HG03045 (cell line): ENCODE data around the gene POLR2E.
"Not testable (repeated sequence)": the region's sequence is repeated elsewhere in the genome, so short reads cannot be mapped to it uniquely, and the experiment has no call there.

Experiments used
- ATAC-seq: cut with Tn5 transposase; IDR thresholded peaks from one replicate; pipeline ENCODE4 v1.9.1; 2021; ENCODE audit warnings: mild to moderate bottlenecking, moderate library complexity; ENCODE audit not compliant: unreplicated experiment

POLR2E gene

DNA sequence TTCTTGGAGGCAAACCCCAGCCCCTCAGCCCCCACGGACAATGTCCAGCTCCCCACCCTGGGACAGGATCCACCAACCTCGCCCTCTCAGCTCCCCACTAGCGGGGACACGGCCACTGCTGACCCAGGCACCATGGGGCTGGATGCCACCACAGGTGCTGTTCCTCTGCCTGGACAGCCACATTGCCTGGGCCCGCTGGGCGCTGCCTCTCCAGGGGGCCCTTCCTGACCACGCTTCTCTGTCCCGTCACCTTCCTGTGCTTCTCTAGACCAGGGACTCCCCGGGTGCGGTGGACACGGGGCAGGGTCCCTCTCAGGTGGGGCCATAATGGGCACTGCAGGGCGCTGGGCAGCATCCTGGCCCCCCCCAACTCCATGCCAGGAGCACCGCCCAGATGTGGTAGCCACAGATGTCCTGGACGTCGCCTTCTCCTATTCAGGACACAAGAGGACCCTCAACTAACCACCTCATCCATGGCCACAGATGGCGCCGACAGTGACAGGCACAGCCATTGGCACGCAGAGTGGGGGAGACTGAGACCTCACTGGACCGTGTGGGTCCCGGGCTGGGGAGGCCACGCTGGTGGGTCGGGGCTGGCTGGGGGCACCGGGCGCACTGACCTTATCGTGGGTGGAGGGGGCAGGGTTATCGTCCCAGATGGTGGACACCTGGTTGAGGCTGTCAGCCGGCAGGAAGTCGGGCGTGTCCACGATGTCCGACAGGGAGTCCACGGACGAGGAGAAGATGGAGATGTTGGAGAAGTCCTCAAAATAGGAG is 32.0 kb upstream of the POLR2E start:
- no peak for ATAC-seq

DNA sequence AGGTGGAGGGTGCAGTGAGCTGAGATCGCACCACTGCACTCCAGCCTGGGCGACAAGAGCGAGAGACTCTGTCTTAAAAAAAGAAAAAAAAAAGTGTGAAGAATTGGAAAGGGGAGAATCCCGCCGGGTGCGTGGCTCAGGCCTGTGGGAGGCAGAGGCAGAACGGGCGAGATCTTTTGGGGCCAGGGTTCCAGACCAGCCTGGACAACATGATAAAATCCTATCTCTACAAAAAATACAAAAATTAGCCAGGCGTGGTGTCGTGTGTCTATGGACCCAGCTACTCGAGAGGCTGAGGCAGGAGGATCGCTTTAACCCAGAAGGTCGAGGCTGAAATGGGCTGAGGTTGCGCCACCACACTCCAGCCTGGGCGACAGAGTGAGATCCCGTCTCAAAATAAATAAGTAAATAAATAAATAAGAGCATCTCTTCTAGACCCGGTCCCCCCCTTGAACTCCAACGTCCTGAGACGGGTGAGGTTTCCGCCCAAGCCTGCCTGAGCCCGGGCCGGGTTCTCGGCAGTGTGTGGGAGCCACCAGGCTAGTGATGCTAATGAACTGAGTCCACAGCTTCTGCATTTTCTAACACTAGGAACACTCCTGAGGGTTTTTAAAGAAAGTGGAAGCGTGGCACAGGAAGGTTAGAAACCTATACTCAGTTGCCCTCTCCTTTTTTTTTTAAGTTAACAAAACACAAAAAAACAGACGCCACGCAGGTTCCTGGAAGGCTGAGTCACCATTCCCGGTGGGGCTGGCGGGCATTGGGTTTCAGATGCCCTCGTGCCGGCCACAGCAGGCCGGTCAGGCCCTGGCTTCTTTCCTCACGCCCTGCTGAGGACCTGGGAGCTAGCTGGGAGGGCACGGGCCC is 30.7 kb upstream of the POLR2E start:
- no peak for ATAC-seq

DNA sequence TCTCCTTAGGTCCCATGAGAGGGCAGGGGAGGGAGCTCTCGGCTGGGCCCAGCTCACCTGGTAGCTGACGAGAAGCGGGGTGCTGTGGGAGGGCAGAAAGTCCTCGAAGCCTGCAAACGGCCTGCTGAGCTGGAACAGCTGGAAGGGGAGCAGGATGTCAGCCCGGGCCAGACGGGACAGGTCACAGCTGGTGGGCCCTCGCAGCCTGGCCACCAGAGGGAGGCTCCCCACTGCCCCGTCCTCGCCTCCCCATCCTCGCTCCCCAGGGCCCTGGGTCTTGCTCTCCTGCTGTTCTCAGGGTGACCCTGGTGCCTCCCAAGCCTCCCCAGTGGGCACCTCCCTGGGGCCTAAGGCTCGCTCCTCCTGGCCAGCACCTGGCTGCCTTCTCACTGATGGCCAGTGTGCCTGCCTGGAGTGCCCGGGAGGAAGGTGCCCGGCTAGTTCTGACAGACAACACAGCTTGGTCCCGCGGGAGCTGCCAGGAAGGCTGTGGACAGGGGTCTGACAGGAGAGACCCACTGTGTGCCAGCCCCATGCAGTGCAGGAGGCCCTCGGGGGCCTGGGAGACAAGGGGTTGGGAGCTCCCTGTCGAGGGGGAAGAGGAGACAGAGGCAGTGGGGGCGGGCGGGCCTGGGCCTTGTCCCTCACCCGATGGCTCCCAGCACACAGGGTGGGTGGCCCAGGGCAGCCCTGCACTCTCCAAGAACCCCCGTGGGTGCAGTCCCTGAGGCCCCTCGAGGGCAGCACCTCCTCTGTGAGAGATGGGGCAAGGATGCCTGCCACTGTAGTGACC is 28.9 kb upstream of the POLR2E start:
- no peak for ATAC-seq

DNA sequence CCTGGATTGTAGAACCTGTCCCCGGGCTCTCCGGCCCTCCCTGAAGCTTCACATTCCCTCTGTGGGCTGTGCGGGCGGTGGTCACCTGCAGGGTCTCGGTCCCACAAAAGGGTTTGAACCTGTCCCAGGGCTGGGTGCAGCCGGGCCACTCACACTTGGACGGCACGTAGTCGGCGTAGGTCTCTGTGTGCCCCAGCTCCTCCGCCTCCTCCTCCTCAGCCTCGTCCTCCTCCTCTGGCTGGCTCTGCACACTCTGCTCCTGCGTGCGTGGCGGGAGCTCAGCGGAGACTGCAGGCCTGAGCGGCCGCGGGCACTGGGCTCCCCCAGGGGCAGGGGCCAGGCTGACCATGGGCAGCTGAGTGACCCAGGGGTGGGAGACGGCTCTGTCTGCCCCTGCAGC is 28.2 kb upstream of the POLR2E start:
- ATAC-seq: no peak

DNA sequence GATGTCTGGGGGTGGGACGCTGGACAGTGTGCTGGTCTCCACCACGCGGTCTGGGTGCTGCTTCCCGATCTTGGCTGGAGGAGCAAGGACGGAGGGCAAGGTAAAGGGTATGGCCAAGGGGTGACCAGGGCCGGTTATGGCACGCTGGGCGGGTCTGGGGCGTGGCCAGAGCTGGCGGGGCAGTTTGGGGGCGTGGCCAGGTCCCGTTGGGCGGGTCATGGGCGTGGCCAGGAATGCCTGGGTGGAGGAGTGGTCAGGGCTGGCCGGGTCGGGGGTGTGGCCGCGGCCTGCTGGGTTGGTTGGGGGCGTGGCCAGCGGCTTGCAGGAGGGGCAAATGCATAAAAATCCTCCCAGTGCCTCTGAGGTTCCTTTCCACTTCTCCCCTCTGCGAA is 27.8 kb upstream of the POLR2E start:
- no peak for ATAC-seq

DNA sequence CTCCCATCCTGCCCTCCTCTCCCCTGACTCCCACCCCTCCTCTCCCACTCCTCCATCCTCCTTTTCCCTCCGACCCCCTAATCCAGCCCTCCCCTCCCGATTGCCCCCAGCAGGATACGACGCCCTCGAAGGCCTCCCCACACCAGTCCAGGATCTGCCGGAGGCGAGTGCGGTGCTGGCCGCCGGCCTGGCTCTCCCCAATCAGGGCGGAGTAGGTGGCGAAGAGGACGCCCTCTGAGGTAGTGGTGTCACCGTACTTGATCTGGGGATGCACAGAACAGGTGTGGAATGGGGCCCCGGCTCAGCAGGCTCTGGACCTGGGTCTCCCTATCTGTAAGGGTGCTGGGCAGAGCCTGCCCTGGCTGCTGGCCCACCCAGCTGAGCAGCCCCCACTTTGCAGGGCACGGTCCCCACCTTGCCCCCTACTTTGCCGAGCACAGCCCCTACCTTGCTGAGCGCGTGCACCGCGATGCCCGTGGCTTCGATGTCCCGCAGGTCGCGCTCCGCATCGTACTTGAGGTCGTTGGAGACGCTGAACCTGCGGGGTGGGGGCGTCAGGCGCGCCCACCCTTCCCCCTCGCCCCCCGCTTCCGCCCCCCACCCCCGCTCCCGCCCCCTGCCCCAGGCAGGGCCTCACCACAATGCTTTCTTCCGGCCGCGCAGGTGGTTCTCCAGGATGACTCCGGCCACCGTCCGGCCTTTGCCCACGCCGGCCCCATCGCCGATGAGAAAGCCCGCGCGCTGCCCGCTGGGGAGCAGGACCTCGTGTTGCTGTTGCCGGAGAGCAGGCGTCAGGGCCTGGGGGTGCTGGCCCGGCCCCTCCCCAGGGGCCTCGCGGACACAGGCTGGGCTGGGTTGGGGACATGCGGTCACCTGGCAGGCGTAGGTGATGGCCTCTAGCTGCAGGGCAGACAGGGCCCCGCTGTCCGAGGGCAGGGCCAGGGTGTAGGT is 27.1 kb upstream of the POLR2E start:
- ATAC-seq: no peak

DNA sequence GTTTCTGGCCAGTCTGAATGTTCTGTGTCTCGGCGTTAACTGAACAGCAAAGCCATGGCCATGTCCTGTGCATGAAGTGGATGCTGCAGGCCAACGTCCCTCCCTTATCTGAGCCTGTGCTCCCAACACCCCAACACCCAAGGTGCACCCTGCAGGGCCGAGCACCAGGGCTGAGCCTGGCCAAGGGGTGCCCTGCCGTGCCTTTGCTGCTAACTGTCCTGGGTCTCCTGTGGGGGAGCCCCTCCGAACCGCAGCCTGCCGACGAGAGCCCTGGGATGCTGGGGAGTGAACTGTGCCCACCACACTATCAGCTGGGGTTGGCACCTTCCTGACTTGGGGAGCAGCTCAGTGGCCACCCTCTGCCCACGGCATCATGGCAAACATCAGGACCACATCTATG is 26.2 kb upstream of the POLR2E start:
- ATAC-seq: no peak

DNA sequence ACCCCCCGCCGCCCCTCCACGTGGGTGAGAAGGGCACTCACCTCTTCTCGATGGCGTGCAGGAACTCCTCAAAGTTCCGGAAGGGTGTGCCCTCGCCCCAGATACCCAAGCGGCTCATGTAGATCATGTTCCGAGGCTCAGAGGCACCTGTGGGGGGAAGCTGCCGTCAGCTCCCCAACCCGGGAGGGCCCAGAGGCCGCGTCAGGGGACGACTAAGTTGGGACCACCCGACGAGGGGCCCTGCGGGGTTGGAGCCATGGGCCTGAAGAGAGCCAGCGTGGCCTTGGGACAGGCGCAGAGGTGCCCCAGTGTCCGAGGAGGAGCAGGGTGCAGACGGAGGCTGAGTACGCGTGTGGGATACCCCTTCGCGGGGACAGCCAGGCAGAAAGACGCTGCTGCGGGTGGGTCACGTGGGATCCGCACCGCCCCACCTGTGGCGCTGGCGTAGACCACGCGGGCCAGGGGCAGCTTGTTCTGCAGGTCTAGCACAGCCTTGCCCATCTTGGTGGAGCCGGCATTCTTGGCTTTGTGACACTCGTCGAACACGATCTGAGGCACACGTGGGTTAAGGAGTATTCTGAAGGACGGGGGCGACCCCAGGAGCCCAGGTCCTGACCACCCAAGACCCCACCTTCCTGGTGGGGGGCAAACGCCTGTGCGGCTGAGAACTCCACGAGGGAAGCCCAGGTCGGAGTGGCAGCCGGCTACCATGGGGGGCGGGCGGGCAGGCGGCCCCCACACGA is 24.5 kb upstream of the POLR2E start:
- no peak for ATAC-seq

DNA sequence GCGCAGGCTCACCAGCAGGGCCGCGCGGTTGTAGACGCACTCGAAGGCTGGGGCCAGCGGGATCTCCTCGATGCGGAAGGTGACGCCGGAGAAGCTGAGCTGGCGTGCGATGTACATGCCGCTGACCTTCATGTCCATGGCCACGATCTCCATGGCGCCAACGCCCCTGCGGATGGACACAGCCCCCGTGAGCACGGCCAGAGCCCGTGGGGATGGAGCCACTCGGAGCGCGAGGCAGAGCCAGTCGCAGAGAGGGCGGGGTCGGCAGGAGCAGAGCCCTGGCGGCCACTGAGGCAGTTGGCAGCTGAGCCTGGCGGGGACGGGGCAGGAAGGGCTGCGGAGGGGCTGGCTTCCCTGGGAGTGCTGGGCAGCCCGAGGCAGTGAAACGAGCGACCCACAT is 23.8 kb upstream of the POLR2E start:
- no peak for ATAC-seq

DNA sequence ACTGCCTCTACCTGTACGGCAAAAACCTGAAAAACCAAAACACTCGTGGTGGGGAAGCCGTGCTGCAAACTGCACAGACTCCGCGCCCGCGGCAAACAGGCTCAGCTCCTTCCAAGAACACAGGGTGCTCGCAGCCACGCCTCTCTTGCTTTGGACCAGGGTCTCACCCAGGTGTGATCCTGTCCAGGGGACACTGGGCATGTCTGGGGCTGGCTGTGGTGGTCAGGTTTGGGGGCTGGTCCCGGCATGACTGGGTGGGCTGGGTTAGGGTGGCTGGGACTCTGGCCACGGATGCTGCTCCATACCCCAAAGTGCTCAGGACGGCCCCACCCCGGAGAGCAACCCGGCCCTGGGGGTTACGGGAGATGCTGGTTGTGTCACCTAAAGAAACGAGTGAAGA is 22.5 kb upstream of the POLR2E start:
- ATAC-seq: no peak

DNA sequence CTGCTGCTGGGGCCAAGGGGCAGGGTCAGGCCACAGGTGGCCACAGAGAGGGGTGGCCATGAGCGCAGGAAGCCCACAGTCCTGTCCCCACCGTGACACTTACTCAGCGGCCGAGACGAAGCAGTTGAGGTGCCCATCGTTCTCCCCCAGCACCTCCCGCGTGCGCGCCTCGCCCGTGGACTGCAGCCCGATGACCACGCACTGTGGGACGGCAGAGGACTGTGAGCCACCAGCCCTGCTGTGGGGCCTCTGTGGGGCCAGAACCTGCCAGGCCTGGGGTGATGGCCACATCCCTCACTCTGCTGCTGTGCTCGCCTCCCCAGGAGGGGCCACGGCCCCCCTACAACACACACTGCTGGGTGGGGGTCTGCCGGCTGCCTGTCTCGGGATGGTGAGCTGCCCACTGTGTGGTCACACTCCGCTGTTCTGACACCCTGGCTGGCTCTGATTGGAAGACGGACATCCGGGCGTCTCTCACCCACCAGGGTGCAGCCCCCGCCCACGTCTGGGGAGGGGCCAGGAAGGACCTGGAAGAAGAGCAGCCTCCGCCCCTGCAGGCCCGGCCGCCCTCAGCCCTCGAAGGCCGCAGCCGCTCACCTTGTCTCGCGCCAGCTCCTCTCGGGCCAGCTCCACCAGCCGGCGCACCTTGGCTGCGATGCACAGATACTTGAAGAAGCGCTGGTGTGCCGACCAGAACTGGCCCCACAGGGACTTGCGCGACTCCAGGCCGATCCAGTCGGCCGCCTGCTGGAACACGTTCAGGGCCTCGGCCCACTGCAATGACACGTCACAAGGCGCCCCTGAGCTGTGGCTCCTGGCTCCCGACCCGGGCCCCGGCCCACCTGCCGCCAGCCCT is 21.8 kb upstream of the POLR2E start:
- no peak for ATAC-seq

DNA sequence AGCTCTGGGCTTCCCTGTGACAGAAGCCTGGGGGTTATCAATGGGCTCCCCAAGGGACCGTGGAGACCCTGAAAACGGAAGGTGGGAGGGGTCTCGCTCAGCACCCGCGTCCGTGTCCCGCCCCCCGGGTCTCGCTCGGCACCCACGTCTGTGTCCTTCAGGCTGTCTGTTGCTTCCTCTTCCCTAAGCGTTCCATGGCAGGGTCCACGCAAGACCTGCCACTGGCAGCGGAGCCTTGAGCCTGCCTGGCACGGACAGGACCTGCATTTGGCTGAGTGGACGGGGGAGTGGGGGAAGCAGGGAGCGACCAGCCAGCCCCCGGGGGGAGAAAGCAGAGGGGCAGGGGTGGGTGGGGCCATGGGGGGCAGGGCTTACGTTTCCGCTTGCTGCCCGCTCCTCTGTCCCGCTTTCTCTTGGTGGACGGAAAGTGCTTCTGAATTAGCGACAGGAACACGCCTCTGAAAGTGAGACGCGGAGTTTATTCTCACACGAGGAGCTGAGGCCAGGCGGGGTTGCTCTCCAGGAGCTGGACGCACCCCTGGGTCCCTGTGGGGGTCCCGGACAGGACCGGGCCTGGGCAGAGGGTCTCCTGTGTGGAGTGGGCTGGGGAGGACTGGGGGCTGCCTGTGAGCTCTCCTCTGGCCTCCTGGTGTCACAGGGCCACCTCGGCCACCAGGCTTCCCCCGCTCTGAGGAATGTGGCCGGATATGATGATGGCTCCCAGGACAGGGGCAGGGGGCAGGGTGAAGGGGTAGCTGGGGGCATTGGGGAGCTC is 20.7 kb upstream of the POLR2E start:
- no peak for ATAC-seq

DNA sequence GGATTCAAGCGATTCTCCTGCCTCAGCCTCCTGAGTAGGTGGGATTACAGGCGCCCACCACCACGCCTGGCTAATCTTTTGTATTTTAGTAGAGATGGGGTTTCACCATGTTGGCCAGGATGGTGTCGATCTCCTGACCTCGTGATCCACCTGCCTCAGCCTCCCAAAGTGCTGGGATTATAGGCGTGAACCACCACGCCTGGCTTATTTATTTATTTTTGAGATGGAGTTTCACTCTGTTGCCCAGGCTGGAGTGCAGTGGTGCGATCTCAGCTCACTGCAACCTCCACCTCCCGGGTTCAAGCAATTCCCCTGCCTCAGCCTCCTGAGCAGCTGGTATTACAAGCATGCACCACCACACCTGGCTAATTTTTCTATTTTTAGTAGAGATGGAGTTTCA is 19.6 kb upstream of the POLR2E start:
- ATAC-seq: not testable (repeated sequence)

DNA sequence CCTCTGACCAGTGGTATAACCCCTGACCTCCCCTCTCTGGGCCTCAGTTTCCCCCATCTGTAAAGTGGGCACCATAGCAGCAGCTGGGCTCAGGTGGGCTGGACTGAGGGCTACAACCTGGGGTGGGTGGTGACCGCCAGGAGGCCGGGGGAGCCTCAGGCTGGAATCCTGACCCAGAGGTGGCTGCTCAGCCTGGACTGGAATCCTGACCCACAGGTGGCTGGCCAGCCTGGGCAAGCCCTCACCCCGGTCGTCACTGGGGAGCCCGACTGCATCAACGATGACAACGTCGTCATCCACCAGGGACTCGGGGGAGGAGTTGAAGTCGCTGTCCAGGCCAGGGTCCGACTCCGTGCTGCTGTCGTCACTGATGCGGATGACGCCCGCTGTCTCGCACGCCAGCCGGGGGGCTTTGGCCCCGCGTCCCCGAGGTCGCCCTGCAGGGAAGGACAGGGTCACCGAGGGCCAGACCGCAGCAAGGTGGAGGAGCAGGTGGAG is 18.9 kb upstream of the POLR2E start:
- ATAC-seq: no peak

DNA sequence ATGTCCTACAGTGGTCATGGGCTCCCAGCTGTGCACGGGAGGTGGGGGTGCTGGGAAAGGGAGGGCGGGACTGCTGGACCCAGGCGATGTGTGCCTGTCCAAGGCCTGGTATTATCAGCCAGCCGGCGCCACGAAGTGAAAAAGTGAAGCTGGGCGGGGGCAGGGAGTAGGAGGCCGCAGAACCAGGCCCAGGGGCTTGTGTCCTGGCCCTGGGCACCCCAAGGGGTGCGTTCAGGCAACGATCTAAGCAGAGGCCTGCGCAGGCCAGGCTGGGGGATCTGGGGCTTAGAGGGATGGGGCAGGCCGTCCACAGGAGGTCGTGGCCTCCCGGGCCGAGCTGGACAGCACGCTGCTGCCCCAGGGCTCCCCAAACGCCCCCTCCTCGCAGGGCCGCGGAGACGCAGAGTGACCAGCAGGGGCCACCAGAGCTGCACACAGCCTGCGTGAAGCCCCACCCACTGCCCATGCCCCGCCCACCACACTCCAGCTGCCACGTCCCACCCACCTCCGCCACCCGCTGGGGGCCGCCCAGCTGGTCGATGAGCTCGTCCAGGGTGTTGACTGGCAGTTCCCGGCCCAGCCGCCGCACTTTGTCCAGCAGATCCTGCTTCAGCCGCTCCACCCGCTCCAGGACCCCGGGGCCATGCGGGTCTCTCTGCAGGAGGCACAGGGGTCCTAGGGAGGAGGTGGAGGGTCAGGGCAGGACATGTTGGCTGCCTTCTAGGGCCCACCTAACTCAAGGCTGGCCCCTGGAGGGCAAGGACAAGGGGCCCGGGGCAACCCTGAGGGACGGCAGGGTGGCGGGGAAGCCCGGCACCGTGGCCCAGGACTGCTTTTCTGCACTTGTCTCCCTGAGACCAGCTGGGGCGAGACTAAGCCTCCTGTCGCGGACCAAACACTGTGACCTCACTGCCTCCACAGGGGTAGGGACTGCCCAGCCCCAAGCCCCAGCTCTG is 18.1 kb upstream of the POLR2E start:
- no peak for ATAC-seq

DNA sequence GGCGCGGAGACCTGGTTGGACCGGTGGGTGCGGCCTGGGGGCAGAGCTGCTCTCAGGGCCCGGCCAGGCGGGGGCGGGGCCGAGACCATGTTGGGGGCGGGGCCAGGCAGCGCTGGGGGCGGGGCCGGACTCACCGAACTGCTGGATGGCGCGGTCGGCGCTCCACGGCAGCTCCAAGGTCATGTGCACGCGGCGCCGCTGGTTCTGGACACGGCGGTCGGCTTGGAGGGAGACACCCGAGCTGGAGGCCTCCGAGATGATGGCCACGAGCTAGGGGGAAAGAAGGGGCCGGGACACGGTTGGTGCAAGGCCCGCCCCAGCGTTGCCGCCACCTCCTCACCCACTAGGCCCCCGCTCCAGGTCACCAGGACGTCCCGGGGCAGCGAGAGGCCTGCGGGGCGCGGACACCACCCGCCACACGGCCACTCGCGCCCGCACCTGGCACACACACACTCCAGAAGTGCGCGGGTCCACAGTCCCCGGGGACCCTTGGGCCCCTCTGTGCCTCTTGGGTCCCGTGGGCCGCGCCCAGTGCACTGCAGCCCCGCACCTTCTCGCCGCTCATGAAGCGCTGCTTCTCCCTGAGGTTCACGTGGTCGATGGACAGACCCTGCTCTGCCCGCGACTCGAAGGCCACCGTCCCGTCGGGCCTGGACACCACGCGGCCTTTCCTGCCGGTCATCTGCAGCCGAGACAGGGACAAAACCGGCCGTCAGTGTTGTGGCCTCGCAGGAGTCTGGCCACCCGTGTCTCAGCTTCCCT is 17.3 kb upstream of the POLR2E start:
- no peak for ATAC-seq
